K562 (cell line): Measurements from ENCODE around the gene FAM78B. TPM values are rescaled to one million over a fixed set of nuclear protein-coding genes. Genes with fewer than 3 reads are reported as not detected.

Experiments used
- ATAC-seq: fragments of 200-7000 bp; cut with Tn5 transposase; 3 replicates; pipeline ENCODE4 v1.9.1; 2020; ENCODE audit warnings: moderate library complexity
- BruUV-seq: library from RNA; stranded (reverse); fragments of 400-500 nt; replicated peaks from 2 replicates; lab custom pipeline; 2021; lab: Mats Ljungman, UMichigan
- CTCF ChIA-PET: fragments of 300-600 bp; formaldehyde crosslinking; extraction: SDS; loops from one replicate; lab custom pipeline; 2021; ENCODE audit warnings: low intra/inter-chr PET ratio; lab: Yijun Ruan, JAX
- POLR2A ChIA-PET: fragments of 300-600, 350-650 bp; sonication (Branson Sonifier 250); formaldehyde crosslinking; extraction: SDS; loops from one replicate; lab custom pipeline; 2021; ENCODE audit warnings: antibody characterized with exemption, inconsistent platforms; lab: Yijun Ruan, JAX
- DNase-seq, 4 experiments: peaks; one replicate each; pipeline versions ENCODE4 v3.0.0 to v3.0.0-alpha.2; 2011 to 2018; ENCODE audit warnings: low spot score in 3 of 4, mixed read lengths in 3 of 4; ENCODE audit errors: extremely low read depth in 1 of 4
- FAIRE-seq: peaks from 2 replicates; lab custom pipeline; 2011; peaks lifted over from hg19 to GRCh38; lab: Jason Lieb, UNC
- H2AFZ ChIP-seq: 2 replicates; pipeline ENCODE4 v1.6.0; 2011; ENCODE audit warnings: low read depth, low read length, control low read depth, inconsistent platforms
- H3K27ac ChIP-seq: fragments of 200-600 bp; 3 replicates; pipeline ENCODE4 v1.8.0; 2011; ENCODE audit warnings: low read depth, mild to moderate bottlenecking, control low read depth, inconsistent platforms, low read length, moderate library complexity, mixed read lengths; ENCODE audit errors: extremely low read depth
- H3K27me3 ChIP-seq, 2 experiments: fragments of 300-600 bp in 1 of 2; 2 replicates in 1 of 2; 3 replicates in 1 of 2; pipeline versions ENCODE4 v1.6.0 to v1.8.0; 2011; ENCODE audit warnings: inconsistent platforms in 2 of 2, low read length in 2 of 2, mild to moderate bottlenecking in 1 of 2, mixed read lengths in 1 of 2, moderate library complexity in 1 of 2; ENCODE audit not compliant: control insufficient read depth in 2 of 2, insufficient read depth in 2 of 2
- H3K36me3 ChIP-seq: fragments of 300-600 bp; 3 replicates; pipeline ENCODE4 v1.8.0; 2011; ENCODE audit warnings: mild to moderate bottlenecking, low read length, inconsistent platforms; ENCODE audit not compliant: control insufficient read depth, insufficient read depth
- H3K4me1 ChIP-seq, 2 experiments: fragments of 200-600 bp in 1 of 2; replicated peaks in 1 of 2; 2 replicates in 1 of 2; 3 replicates in 1 of 2; pipeline versions ENCODE4 v1.5.1 to v1.8.0; 2011; ENCODE audit warnings: inconsistent platforms in 2 of 2, low read length in 2 of 2, mild to moderate bottlenecking in 1 of 2, mixed read lengths in 1 of 2, moderate library complexity in 1 of 2; ENCODE audit not compliant: control insufficient read depth in 2 of 2, insufficient read depth in 2 of 2
- H3K4me2 ChIP-seq: 2 replicates; pipeline ENCODE4 v1.6.1; 2011; ENCODE audit warnings: low read length, control low read depth, inconsistent platforms, mixed read lengths; ENCODE audit not compliant: insufficient read depth
- H3K4me3 ChIP-seq: fragments of 200-600 bp; sonication (generic), shearing (Covaris generic); 2 replicates; pipeline ENCODE4 v1.5.1; 2016; ENCODE audit warnings: control low read depth, inconsistent platforms
- H3K79me2 ChIP-seq: fragments of 200-600 bp; 3 replicates; pipeline ENCODE4 v1.8.0; 2011; ENCODE audit warnings: low read length, inconsistent platforms; ENCODE audit not compliant: control insufficient read depth, insufficient read depth
- H3K9ac ChIP-seq, 2 experiments: 2 replicates each; pipeline versions ENCODE4 v1.6.0 to v1.6.1; 2011; ENCODE audit warnings: low read depth in 2 of 2, low read length in 2 of 2, control low read depth in 1 of 2, inconsistent platforms in 1 of 2, mild to moderate bottlenecking in 1 of 2, mixed read lengths in 1 of 2; ENCODE audit not compliant: insufficient read depth in 1 of 2
- H3K9me1 ChIP-seq: one replicate; pipeline ENCODE4 v1.6.0; 2011; ENCODE audit warnings: inconsistent platforms, mild to moderate bottlenecking, low read length, moderate library complexity; ENCODE audit not compliant: control insufficient read depth, insufficient read depth
- H3K9me3 ChIP-seq: replicated peaks from 2 replicates; pipeline ENCODE4 v1.5.1; 2011; ENCODE audit warnings: low read depth, low read length, inconsistent platforms; ENCODE audit not compliant: control insufficient read depth, insufficient read depth
- H4K20me1 ChIP-seq: replicated peaks from 2 replicates; pipeline ENCODE4 v1.6.1; 2011; ENCODE audit warnings: low read length, inconsistent platforms, mixed read lengths; ENCODE audit not compliant: control insufficient read depth, insufficient read depth
- NR3C1 ChIP-seq: sonication (generic); formaldehyde crosslinking; IDR thresholded peaks from 2 replicates; pipeline ENCODE4 v1.8.1; 2022; ENCODE audit warnings: missing genetic modification reagents
- NUFIP1 ChIP-seq: fragments of 450-650 bp; IDR thresholded peaks from 2 replicates; pipeline ENCODE4 v1.6.1; 2018; ENCODE audit not compliant: partially characterized antibody
- PCBP2 ChIP-seq: fragments of 200-400 bp; formaldehyde crosslinking; IDR thresholded peaks from 2 replicates; pipeline ENCODE4 v1.6.1; 2018; ENCODE audit warnings: low read length, low read depth, mild to moderate bottlenecking, moderate library complexity; ENCODE audit not compliant: poor library complexity, severe bottlenecking
- POLR2B ChIP-seq: fragments of 450-650 bp; IDR thresholded peaks from 2 replicates; pipeline ENCODE4 v1.6.1; 2018; ENCODE audit warnings: low read depth; ENCODE audit not compliant: partially characterized antibody
- ZNF165 ChIP-seq: fragments of 250-450 bp; sonication (Bioruptor Pico); IDR thresholded peaks from 2 replicates; pipeline ENCODE4 v1.4.0; 2020; ENCODE audit warnings: borderline replicate concordance
- ZNF263 ChIP-seq: sonication (generic); formaldehyde crosslinking; IDR thresholded peaks from 2 replicates; pipeline ENCODE4 v1.8.0; 2022; ENCODE audit warnings: mild to moderate bottlenecking, missing genetic modification reagents, borderline replicate concordance
- WGBS: fragments of 100-300 bp; shearing (Covaris generic); methylation state at CpG from one replicate; pipeline ENCODE4 v1.1.6; 2016; ENCODE audit warnings: low coverage, mixed read lengths; ENCODE audit not compliant: insufficient coverage; ENCODE audit errors: missing lambda C conversion rate; 5-methylcytosine and 5-hydroxymethylcytosine counted together
- in situ Hi-C: fragments of 300-500 bp; cut with MboI; formaldehyde crosslinking; loops from 4 replicates; pipeline ENCODE4 v1.15.0; 2018; ENCODE audit warnings: inconsistent platforms, mixed read lengths
- intact Hi-C: fragments of 100-400 bp; cut with micrococcal nuclease; formaldehyde crosslinking; loops from 2 replicates; pipeline ENCODE4 v1.14.2; 2022
- polyA plus RNA-seq, 8 experiments: library from polyadenylated mRNA; depleted of rRNA in 4 of 8; stranded (reverse) in 5 of 8; unstranded in 3 of 8; fragments of >200 nt; fragmentation: Nextera tagmentation in 2 of 8; fragmentation: Illumina TruSeq in 1 of 8; extraction: Ambion mirVana in 2 of 8; extraction: Trizol in 1 of 8; gene quantifications; 2 replicates each; pipeline versions ENCODE4 v1.2.1 to v1.2.3, GENCODE V29; 2011 to 2014; ENCODE audit warnings: inconsistent platforms in 1 of 8, missing spikeins in 1 of 8
- total RNA-seq, 7 experiments: library from RNA; depleted of rRNA in 6 of 7; stranded (reverse); fragments of >200 nt in 6 of 7; fragmentation: Illumina TruSeq in 2 of 7; extraction: Trizol in 2 of 7; gene quantifications; 2 replicates each; pipeline versions ENCODE4 v1.2.1 to v1.2.3, GENCODE V29; 2011 to 2021; ENCODE audit warnings: low replicate concordance in 1 of 7
- TF ChIP-seq, protein P1 (sequence below): sonication (generic); formaldehyde crosslinking; IDR thresholded peaks from 2 replicates; pipeline ENCODE4 v1.8.0; 2022; ENCODE audit warnings: mild to moderate bottlenecking, missing genetic modification reagents
- TF ChIP-seq, protein P2 (sequence below): fragments of 250-450 bp; sonication (Bioruptor Pico); IDR thresholded peaks from 2 replicates; pipeline ENCODE4 v1.8.0; 2021; ENCODE audit warnings: mild to moderate bottlenecking, moderate library complexity

The FAM78B gene
- total and polyA plus RNA-seq, 9 of the 15 experiments (the other 6 are each of a cell fraction or from before 2014, with no cell fraction given): 0.04 to 0.43 (median 0.29) TPM; not detected in 1

DNA sequence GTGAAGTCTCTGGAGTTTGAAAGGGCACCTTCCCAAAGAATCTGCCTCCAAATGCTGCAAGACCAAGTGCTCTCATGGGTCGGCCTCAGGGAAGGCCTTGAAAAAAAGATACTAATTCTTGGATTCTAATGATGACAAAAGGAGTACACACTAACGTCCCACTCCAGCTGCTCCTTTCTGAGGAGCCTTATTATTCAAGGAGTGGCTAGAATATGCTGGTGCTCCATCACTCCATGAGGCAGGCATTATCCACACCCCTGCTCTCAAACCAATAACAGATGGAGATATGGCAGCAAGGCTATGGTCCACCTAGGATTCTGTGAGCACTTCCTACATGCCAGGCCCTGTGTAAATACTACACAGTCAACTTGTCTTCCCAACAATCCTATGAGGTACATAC is 54.4 kb downstream of the FAM78B start:
- H3K79me2 ChIP-seq: no peaks in the 10 kb centered on the region

More for the DNA sequence above, 54.4 kb downstream of the FAM78B start:
- Histone ChIP-seq H3K4me3 (no peak overlapping the region), H3K4me2 (no peak overlapping the region), H4K20me1 (no peaks in the 10 kb centered on the region), H3K4me1 (no peaks in the 10 kb centered on the region), H3K9me3 (no peaks in the 10 kb centered on the region), H3K27me3 (no peaks in the 10 kb centered on the region), H3K9me1 (no peaks in the 10 kb centered on the region), H3K27ac (no peak overlapping the region), H3K9ac (no peak overlapping the region), H3K36me3 (no peaks in the 10 kb centered on the region), H2AFZ (no peak overlapping the region)
- no peak for TF ChIP-seq NR3C1 (CRISPR knock-in tag)
- TF ChIP-seq NUFIP1: no peak
- TF ChIP-seq ZNF263 (CRISPR knock-in tag): no peak
- TF ChIP-seq, protein P1, sequence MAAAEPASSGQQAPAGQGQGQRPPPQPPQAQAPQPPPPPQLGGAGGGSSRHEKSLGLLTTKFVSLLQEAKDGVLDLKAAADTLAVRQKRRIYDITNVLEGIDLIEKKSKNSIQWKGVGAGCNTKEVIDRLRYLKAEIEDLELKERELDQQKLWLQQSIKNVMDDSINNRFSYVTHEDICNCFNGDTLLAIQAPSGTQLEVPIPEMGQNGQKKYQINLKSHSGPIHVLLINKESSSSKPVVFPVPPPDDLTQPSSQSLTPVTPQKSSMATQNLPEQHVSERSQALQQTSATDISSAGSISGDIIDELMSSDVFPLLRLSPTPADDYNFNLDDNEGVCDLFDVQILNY (CRISPR knock-in tag): no peak
- TF ChIP-seq, protein P2, sequence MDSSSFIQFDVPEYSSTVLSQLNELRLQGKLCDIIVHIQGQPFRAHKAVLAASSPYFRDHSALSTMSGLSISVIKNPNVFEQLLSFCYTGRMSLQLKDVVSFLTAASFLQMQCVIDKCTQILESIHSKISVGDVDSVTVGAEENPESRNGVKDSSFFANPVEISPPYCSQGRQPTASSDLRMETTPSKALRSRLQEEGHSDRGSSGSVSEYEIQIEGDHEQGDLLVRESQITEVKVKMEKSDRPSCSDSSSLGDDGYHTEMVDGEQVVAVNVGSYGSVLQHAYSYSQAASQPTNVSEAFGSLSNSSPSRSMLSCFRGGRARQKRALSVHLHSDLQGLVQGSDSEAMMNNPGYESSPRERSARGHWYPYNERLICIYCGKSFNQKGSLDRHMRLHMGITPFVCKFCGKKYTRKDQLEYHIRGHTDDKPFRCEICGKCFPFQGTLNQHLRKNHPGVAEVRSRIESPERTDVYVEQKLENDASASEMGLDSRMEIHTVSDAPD (CRISPR knock-in tag): no peak
- no peak for TF ChIP-seq ZNF165 (CRISPR knock-in tag)
- no peak for TF ChIP-seq POLR2B
- TF ChIP-seq PCBP2: no peak
- ChIA-PET POLR2A (interaction anchor here (1.4 kb wide), 1 partner anchor 11 kb away, joined by 5 read pairs; no protein-coding TSS in a partner anchor), CTCF (no interaction called here)
- intact Hi-C loops (no loop called here), in situ Hi-C loops (no loop called here)
- DNase-seq (no peak), ATAC-seq (no peak), FAIRE-seq (no peak)
- no TSS peak for BruUV-seq
- WGBS: 0% methylated on average over 2 of the region's 2 CpGs
